ENCODE measurements around the gene CCDC142.

CCDC142 gene

DNA sequence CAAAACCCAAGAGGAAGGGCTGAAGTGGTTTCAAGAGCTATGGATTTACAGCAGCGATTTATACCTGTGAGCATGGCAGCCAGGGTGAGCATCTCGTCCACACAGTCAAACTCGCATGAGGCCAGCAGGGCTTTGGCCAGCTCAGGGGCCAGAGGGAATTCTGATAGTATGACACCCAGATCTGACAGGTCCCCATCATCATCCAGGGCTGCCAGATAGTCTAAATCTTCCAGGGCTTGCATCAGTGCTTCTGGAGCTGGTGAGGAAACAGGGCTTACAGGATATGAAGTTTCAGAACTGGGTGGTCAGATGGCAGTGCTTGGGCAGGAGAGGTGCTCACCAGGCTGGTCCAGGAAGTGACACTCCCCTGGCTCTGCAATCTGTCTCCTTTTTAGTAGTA, 39.7 kb upstream of the CCDC142 start:
- TF ChIP-seq, protein P1, sequence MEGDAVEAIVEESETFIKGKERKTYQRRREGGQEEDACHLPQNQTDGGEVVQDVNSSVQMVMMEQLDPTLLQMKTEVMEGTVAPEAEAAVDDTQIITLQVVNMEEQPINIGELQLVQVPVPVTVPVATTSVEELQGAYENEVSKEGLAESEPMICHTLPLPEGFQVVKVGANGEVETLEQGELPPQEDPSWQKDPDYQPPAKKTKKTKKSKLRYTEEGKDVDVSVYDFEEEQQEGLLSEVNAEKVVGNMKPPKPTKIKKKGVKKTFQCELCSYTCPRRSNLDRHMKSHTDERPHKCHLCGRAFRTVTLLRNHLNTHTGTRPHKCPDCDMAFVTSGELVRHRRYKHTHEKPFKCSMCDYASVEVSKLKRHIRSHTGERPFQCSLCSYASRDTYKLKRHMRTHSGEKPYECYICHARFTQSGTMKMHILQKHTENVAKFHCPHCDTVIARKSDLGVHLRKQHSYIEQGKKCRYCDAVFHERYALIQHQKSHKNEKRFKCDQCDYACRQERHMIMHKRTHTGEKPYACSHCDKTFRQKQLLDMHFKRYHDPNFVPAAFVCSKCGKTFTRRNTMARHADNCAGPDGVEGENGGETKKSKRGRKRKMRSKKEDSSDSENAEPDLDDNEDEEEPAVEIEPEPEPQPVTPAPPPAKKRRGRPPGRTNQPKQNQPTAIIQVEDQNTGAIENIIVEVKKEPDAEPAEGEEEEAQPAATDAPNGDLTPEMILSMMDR (IDR thresholded peaks at IDR 0.05; ENCODE audit: control insufficient read depth, insufficient read depth, low read depth, low read length, missing control alignments) = no peak
- no peak overlapping the region for H3K4me3 ChIP-seq (ENCODE audit: control insufficient read depth, low read depth, low read length)
- DNase-seq (ENCODE audit: low read depth) = no peak

DNA sequence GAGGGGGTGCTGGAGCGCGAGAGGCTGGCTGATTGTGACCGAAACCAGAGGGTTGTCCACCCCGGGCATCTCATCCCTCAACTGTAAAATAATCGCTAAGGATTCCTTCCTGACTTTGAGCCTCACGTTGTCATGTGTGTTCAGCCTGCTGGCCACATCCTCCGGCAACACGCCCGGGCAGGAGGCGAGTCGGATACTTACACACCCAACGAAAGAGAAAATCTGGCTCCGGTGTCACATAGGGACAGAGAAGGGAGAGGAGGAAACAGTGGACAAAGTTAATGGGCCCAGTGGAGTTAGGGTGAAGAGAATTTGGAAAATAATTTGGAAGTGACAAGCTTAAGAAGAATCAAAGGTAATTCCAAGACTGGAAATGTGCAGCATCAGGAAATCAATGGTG, 33.9 kb upstream of the CCDC142 start:
- DNase-seq (ENCODE audit: low read depth) = no peak
- H3K4me3 ChIP-seq (ENCODE audit: control insufficient read depth, low read depth, low read length) = no peak overlapping the region
- TF ChIP-seq, protein P1 (IDR thresholded peaks at IDR 0.05; ENCODE audit: control insufficient read depth, insufficient read depth, low read depth, low read length, missing control alignments) = no peak

DNA sequence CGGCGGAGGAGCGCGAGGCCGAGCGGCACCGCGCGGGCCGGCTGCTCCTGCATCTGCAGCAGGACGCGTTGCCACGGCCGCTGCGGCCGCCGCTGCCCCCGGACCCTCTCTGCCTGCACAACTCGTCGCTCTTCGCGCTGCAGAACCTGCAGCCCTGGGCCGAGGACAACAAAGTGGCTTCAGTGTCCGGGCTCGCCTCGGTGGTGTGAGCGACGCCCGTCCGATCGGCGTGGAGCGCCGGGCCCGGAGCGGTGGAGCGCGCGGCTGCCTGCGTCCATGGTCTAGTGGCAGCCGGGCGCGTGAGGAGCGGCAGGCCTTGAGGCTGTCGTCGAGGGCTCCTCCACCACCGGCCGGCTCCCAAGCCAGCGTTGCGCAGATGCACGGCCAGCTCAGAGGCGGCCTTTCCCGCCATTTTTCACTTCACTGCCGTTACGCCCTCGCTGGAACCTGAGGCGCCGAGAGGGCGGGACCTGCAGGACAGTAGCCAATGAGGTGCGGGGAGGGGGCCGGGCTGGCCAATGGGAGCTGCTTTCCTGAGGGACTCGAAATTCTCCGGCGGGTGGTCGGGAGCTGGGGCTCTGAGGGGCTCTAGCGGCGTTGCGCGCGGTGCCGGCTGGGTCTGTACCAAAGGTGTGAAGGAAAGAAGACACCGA, 33.3 kb upstream of the CCDC142 start:
- TF ChIP-seq, protein P1 (IDR thresholded peaks at IDR 0.05; ENCODE audit: control insufficient read depth, insufficient read depth, low read depth, low read length, missing control alignments) = no peak
- no peak for DNase-seq (ENCODE audit: low read depth)
- no peak overlapping the region for H3K4me3 ChIP-seq (ENCODE audit: control insufficient read depth, low read depth, low read length)

DNA sequence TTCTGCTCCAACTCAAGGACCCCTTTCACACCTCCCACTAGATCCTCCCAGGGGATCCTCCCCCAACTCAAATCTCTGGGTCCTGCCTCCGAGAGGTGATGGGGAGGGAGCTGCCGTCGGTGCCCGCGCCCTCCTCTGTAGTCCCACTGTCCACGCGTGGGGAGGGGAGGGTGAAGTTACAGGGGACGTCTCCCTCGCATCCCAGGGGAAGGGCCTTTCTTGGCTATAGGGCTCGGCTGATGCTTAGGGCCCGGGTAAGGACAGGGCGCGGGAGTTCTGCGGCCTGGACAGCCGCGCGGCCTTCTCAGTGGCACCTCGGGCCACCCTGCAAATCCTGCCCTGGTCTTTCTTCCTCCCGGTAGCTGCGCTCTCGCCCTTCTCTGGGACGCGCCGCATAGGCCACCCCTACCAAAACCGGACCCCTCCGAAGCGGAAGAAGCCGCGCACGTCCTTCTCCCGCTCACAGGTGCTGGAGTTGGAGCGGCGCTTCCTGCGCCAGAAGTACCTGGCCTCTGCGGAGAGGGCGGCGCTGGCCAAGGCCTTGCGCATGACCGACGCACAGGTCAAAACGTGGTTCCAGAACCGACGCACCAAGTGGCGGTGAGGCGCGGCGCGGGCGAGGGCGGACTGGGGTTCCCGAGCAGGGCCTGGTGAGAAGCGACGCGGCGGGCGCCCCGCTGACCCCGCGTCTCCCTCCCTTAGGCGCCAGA, 32.6 kb upstream of the CCDC142 start:
- DNase-seq (ENCODE audit: low read depth) = no peak
- H3K4me3 ChIP-seq (ENCODE audit: control insufficient read depth, low read depth, low read length) = no peak overlapping the region
- TF ChIP-seq, protein P1 (IDR thresholded peaks at IDR 0.05; ENCODE audit: control insufficient read depth, insufficient read depth, low read depth, low read length, missing control alignments) = no peak

DNA sequence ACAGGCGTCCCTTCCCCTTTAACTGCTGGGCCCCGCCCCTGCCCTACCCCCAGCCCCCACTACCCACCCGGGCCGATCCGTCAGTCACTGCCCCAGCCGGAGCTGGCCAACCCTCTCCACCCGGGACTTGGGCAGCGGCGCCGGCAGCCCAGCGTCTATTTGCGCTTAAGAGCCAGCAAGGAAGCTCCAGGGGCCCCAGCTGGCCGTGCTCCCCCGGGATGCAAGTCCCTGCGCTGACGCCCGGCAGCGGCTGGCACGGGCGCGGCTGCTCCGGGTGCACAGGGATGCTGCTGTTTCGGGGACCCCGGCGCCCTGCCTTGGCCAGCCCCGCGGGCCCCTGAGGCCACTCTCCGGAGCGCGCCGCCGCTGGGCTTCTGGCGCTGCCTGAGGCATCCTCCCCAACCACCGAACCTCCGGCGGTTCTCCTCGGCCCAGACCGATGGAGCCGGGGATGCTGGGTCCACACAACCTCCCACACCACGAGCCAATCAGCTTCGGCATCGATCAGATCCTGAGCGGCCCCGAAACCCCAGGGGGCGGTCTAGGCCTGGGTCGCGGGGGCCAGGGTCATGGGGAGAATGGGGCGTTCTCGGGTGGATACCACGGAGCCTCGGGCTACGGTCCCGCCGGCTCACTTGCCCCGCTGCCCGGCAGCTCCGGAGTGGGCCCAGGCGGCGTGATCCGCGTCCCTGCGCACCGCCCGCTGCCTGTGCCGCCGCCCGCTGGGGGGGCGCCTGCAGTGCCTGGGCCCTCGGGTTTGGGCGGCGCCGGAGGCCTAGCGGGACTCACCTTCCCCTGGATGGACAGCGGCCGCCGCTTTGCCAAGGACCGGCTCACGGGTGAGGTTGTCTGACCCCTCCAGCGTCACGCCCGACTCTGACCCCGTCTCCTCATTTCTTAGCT, 31.8 kb upstream of the CCDC142 start, which contains the start of gene TLX2:
TSS of gene TLX2 (plus strand) at position 83 of the 903 bp plus-strand sequence. CDS start at position 440, 357 bp downstream.
- no peak within 1 kb of the TSS; the same call in 1 of the 2 replicates for H3K4me3 ChIP-seq (ENCODE audit: control insufficient read depth, low read depth, low read length)
- TF ChIP-seq, protein P1 (IDR thresholded peaks at IDR 0.05; ENCODE audit: control insufficient read depth, insufficient read depth, low read depth, low read length, missing control alignments) = no peak
- DNase-seq (ENCODE audit: low read depth) = no peak

DNA sequence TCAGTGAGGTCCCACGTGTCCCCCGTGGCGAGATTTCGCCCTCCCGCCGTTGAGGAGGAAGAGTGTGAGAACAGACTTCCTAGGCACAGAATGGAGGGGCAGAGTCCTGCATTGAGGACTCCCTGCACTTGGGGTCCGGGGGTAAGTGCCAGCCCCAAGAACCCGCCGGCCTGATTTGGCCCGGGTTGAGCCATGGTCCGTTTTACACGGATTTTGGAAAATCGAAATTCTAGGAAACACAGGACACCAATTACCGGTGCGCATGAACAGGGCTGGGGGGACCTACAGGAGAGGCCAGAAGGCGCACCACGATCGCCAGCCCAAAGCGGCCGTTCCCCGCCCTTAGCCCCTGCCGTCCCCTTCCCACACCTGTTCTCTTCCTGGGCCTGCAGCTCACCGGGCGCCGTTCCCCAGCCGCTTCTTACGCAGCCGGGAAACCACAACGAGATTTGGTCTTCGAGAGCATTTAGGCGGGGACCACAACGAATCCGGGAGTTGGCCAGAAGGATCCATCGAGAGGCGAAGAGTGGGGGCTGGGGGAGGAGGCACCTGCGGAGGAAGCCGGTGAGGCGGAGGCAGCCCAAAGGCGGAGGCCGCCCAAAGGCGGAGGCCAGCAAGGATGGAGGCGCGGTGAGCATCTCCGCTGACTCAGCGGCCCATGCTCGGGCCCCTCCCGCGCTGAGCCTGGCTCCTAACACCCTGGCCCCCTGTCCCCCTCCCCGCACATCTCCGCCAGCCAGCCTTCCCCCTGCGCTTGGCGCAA, 31.0 kb upstream of the CCDC142 start:
- TF ChIP-seq, protein P1 (IDR thresholded peaks at IDR 0.05; ENCODE audit: control insufficient read depth, insufficient read depth, low read depth, low read length, missing control alignments) = no peak
- H3K4me3 ChIP-seq (ENCODE audit: control insufficient read depth, low read depth, low read length) = no peak overlapping the region; the same call in 1 of the 2 replicates
- DNase-seq (ENCODE audit: low read depth) = no peak

Data from AG09309 (cell line).